Activated CD4-positive, alpha-beta T cell treated with anti-CD3 and anti-CD28 coated beads, Interleukin-10, Interleukin-2, amounts not matched to agents 100 ng/mL and 50 ng/mL, durations not matched to agents 16 hours and 8 hours (primary cell): ENCODE measurements around the gene ANGPTL7.
"Not testable (repeated sequence)": the region's sequence is repeated elsewhere in the genome, so short reads cannot be mapped to it uniquely, and the experiment has no call there.

Experiments used
- DNase-seq: peaks from one replicate; pipeline ENCODE4 v3.0.0-alpha.2; 2020

Gene ANGPTL7

DNA sequence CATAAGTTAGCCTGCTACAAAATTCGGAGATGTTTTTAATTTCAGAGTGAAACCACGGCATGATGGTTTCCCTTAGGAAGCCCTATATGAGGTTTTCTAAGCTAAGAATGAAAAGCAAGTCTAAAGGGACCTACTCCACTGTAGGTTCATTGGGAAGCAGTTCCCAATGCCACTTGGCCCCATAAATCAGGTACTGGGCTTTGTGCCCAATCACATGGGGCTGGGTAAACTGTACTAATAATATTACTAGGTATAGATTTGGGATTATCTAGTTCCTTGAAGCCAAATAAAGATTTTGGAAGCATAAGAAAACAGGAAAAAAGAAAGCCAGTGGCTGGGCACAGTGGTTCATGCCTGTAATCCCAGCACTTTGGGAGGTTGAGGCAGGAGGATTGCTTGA, 19.1 kb upstream of the ANGPTL7 start:
- DNase-seq = no peak

- DNase-seq = no peak
Measured at GRCh38 chr1:11174261-11174942, 14.8 kb upstream of the ANGPTL7 start.

- DNase-seq = no peak
Measured at GRCh38 chr1:11175461-11175860, 13.7 kb upstream of the ANGPTL7 start.

DNA sequence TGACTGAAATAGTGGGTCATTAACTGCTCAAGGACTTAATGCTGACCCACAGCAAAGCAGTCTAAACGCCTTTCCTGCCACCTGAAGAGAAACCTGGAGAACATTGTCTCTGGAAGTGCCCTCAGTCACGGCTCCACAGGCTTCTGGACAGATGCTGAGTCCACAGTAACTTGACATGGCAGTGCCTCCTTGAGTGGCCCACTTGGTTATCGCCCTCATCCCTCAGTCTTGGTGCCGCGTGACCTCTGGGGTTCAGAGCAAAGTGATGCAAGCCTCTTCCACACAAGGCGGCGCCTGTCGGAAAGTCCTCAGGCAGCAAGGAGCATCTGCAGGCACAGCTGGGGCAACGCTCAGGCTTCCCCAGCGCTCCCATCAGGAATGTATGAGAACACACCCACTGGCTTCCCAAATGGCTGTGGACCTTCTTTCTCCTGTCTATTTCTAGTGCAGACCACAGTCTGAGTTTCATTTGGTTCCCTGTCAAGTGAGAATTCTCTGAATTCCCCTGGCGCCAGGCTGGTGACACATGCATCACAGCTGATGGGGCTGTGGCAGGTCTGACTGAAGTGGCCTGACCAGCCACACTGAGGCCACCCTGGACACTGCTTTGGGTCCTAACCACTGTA, 13.0 kb upstream of the ANGPTL7 start:
- DNase-seq = no peak

GRCh38 chr1:11178021-11179015, 10.8 kb upstream of the ANGPTL7 start:
- no peak for DNase-seq

- no peak for DNase-seq
Measured at GRCh38 chr1:11179125-11179524, 10.0 kb upstream of the ANGPTL7 start.

DNA sequence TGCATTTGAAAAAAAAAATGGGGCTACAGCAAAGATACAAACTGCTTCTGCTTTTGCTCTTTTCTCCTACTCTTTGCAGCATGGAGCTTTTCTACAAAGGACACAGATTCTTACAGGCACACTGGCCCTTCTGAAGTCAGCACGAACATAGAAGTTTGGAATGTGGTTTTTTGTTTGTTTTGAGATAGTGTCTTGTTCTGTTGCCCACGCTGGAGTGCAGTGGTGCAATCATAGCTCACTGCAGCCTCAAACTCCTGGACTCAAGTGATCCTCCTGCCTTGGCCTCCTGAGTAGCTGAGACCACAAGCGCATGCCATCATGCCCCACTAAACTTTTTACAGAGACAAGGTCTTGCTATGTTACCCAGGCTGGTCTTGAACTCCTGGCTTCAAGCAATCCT, 9.4 kb upstream of the ANGPTL7 start:
- DNase-seq = not testable (repeated sequence)

DNA sequence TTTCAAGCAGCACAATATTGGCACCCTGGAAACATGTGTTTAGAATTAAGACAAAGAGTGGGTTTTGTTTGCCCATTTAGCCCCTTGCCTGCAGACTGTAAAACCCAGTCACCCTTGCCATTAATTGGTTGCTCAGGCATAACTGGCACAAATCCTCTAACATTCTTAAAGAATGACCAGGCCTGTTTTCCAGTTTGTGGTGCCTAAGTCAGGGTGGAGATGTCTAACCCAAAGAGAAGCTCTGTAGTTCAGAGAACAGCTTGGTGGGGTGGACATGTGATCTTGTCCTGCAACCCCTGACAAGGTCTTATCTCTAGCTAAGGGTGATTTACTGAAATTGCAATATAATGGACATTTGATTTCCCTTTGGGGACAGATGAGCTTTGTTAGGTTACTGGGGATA, 8.8 kb upstream of the ANGPTL7 start:
- no peak for DNase-seq

GRCh38 chr1:11182884-11183283, 6.3 kb upstream of the ANGPTL7 start:
- no peak for DNase-seq

DNA sequence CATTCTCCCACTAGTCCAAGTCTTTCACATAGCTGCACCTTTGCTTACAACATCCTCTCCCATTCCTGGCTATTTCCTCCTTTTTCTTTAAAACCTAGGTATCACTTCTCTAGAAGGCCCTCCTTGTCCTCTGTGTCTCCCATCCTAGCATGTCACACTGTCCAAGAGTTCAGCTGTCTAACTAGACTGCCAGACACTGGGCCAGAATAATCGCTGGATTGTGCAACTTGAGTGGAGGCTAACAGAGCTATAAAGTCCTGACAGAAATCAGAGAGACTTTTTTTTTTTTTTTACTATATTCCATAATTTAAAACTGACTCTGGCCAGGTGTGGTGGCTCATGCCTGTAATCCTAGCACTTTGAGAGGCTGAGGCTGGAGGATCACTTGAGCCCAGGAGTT, 4.2 kb upstream of the ANGPTL7 start:
- DNase-seq = no peak

GRCh38 chr1:11187000-11187399, 2.2 kb upstream of the ANGPTL7 start:
- DNase-seq = no peak

DNA sequence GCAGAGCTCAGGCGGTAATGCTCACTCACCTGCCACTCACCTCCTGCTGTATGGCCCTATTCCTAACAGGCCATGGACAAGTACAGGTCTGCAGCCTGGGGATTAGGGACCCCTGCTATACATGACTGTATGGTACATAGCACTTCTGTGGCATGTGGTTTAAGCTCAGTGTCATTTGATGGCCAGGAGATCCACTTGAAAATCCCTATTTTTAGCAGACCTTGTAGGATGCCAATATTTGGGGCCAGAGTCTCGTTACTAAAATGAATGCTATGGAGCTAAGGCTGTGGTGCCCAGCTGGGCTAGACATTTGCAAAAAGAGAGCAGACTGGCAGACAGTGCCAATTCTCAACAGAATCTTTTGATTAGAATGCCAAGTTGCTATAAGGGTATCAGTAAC, 1.7 kb upstream of the ANGPTL7 start:
- no peak for DNase-seq

DNA sequence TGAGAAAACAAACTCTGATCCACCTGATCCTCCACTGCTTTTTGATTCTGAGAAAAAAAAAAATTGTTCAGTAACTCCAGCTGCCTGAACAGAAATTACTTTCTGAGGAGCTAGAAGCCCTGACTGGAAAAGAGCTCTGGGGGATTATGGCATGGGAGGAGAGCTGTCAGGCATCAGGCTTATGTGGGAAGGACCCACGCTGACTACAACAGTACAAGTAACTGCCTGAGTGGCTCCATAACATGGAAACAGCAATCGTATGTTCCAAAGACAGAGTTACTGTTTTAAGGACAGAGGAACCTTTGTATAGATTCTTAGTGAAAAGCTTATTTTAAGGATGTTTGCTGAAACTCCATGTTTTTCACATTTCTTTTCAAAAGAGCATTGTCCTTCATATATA, 1.2 kb upstream of the ANGPTL7 start:
- no peak for DNase-seq

DNA sequence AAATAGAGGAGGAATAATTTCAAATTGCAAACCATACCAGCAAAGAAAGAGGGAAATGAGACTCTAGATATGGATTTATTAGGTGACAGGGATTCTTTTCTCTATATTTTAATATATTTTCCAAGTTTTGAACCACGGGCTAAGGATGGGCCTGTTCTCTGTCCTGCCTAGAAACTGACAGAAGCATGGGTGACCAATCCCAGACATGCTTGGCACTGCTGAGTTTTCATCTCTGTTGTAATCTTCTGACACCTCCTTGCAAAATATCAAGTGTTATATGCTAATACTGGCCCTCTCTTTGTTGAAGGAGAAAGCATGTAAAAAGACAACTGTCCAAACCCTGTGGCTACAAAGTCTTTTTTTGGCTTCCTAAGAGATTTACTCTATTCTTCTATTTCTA, 774 bp upstream of the ANGPTL7 start:
- no peak for DNase-seq

DNA sequence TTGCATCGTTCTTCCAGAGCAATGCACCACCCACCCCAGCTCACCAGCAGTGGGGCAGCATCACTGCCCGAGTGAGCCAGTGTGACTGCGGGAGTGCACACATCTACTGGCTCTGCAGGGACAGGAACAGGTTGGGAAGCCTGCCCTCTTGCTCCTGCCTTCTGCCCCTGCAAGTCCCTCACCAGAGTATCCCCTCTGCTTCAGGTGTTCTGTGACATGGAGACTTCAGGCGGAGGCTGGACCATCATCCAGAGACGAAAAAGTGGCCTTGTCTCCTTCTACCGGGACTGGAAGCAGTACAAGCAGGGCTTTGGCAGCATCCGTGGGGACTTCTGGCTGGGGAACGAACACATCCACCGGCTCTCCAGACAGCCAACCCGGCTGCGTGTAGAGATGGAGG, 4.2 kb downstream of the ANGPTL7 start:
- DNase-seq = no peak

DNA sequence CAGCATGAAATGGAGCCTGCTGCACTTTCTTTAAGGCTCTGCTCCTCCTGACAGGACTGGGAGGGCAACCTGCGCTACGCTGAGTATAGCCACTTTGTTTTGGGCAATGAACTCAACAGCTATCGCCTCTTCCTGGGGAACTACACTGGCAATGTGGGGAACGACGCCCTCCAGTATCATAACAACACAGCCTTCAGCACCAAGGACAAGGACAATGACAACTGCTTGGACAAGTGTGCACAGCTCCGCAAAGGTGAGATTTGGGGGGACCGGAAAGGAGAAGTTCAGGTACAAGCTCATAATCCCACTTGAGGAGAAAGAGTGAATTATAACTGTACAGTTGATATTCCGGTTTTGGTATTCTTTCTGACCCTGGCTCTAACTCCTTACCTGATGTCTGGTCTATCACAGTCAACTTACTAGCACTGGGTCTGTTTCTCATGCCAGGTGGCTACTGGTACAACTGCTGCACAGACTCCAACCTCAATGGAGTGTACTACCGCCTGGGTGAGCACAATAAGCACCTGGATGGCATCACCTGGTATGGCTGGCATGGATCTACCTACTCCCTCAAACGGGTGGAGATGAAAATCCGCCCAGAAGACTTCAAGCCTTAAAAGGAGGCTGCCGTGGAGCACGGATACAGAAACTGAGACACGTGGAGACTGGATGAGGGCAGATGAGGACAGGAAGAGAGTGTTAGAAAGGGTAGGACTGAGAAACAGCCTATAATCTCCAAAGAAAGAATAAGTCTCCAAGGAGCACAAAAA, 5.4 kb downstream of the ANGPTL7 start:
- no peak for DNase-seq

- DNase-seq = no peak
Measured at GRCh38 chr1:11196945-11197344, 7.8 kb downstream of the ANGPTL7 start.

DNA sequence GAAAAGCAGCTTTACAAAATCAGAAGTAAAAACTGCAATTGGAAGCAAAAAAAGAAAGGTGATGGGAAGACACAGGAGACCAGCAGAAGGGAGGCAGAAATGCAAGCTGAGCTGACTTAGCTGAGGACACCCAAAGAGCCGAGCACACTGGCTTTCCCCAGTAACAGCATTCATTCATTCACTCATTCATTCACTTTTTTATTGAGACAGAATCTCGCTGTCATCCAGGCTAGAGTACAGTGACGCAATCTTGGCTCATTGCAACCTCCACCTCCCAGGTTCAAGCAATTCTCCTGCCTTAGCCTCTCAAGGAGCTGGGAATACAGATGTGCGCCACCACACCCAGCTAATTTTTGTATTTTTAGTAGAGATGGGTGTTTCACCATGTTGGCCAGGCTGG, 8.2 kb downstream of the ANGPTL7 start:
- DNase-seq = no peak

GRCh38 chr1:11198257-11198656, 9.1 kb downstream of the ANGPTL7 start:
- DNase-seq = no peak

DNA sequence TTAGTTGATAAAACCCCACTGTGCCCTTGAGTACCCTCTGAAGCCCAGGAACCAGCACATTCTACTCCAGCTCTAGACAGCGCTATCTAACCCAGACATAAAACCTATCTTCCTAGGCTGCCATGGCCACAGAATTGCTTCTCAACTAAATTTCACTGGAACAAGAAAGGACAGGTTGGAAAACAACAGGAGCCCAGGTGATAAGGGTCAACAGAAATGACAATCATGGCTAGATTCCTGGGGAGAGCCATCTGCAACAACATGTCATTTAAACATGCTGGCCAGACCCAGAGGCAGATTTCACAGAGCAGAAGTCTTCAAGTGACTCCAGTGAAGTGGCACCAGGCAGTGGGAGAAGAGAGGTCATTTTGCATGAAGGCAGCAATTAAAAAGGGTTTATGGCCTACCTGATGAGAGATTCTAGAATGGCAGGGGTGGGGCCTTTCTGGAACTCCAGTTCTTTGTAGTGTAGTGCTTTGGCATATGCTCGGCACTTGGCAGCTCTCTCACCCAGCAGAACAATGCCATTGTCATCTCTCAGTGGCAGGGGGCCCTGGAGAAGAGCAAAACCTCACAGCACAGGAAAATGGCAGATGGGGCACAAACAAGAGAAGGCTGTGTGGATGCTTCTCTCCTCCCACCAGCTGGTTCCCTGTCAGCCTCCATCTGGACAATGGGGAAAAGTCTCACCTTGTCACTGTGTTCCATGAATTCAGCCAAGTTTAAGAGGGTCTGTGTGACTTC, 9.9 kb downstream of the ANGPTL7 start:
- DNase-seq = no peak

GRCh38 chr1:11204396-11205190, 15.4 kb downstream of the ANGPTL7 start:
- DNase-seq = no peak
